Choroid plexus epithelial cell (primary cell): ENCODE data around the gene RAD51B.
A peak's percentile ranks its signal among the peaks of the same experiment; 100 is the strongest.

ENCODE experiments used
- DNase-seq: peaks from one replicate; pipeline ENCODE4 v3.0.0-alpha.2; 2010; ENCODE audit warnings: low read depth
- H3K4me3 ChIP-seq: 2 replicates; pipeline ENCODE4 v1.5.1; 2011; ENCODE audit warnings: low read depth, mild to moderate bottlenecking, control low read depth, low read length, moderate library complexity
- TF ChIP-seq, protein P1 (sequence below): conservative IDR thresholded peaks from 2 replicates; pipeline ENCODE4 v1.5.1; 2011; ENCODE audit warnings: low read depth, mild to moderate bottlenecking, control low read depth, inconsistent platforms, low read length, moderate library complexity

RAD51B gene

GRCh38 chr14:68690089-68690958 lies 870.7 kb downstream of the RAD51B start:
- TF ChIP-seq, protein P1, sequence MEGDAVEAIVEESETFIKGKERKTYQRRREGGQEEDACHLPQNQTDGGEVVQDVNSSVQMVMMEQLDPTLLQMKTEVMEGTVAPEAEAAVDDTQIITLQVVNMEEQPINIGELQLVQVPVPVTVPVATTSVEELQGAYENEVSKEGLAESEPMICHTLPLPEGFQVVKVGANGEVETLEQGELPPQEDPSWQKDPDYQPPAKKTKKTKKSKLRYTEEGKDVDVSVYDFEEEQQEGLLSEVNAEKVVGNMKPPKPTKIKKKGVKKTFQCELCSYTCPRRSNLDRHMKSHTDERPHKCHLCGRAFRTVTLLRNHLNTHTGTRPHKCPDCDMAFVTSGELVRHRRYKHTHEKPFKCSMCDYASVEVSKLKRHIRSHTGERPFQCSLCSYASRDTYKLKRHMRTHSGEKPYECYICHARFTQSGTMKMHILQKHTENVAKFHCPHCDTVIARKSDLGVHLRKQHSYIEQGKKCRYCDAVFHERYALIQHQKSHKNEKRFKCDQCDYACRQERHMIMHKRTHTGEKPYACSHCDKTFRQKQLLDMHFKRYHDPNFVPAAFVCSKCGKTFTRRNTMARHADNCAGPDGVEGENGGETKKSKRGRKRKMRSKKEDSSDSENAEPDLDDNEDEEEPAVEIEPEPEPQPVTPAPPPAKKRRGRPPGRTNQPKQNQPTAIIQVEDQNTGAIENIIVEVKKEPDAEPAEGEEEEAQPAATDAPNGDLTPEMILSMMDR, result no peak
- DNase-seq, result no peak
- H3K4me3 ChIP-seq, result no peak overlapping the region

GRCh38 chr14:68691031-68691791 lies 871.6 kb downstream of the RAD51B start:
- no peak overlapping the region for H3K4me3 ChIP-seq
- DNase-seq, result no peak
- TF ChIP-seq, protein P1, result no peak

- TF ChIP-seq, protein P1, result no peak
Measured at GRCh38 chr14:68691792-68692118, 872.2 kb downstream of the RAD51B start.

GRCh38 chr14:68692216-68692615 lies 872.6 kb downstream of the RAD51B start:
- TF ChIP-seq, protein P1, result no peak

More at GRCh38 chr14:68691792-68692118, 872.2 kb downstream of the RAD51B start:
- no peak overlapping the region for H3K4me3 ChIP-seq
- no peak for DNase-seq

GRCh38 chr14:68692916-68693771 lies 873.6 kb downstream of the RAD51B start:
- no peak overlapping the region for H3K4me3 ChIP-seq
- DNase-seq, result peak; percentile 82
- TF ChIP-seq, protein P1, result no peak

More at GRCh38 chr14:68692216-68692615, 872.6 kb downstream of the RAD51B start:
- no peak for DNase-seq
- H3K4me3 ChIP-seq, result no peak overlapping the region

GRCh38 chr14:68693926-68694325 lies 874.3 kb downstream of the RAD51B start:
- no peak overlapping the region for H3K4me3 ChIP-seq
- TF ChIP-seq, protein P1, result no peak
- no peak for DNase-seq
